OCI-LY1 (cell line): ENCODE results near the gene VIPR2.

Source experiments
- H2AFZ ChIP-seq: fragments of 200-600 bp; sonication (generic), shearing (Covaris generic); 2 replicates; pipeline ENCODE4 v1.6.0; 2014; ENCODE audit warnings: antibody characterized with exemption, mild to moderate bottlenecking, low read length
- H3F3A ChIP-seq: fragments of 200-600 bp; sonication (generic), shearing (Covaris generic); 2 replicates; pipeline ENCODE4 v1.6.0; 2014; ENCODE audit warnings: mild to moderate bottlenecking, antibody characterized with exemption, low read length, moderate library complexity; ENCODE audit not compliant: insufficient read depth
- H3K27ac ChIP-seq: fragments of 200-600 bp; sonication (generic); 2 replicates; pipeline ENCODE4 v1.5.1; 2014; ENCODE audit warnings: low read length, mixed run types, mild to moderate bottlenecking, low read depth; ENCODE audit not compliant: poor library complexity, severe bottlenecking
- H3K27me3 ChIP-seq: fragments of 200-600 bp; sonication (generic); 2 replicates; pipeline ENCODE4 v1.6.0; 2014; ENCODE audit warnings: antibody characterized with exemption, mild to moderate bottlenecking, low read length, moderate library complexity; ENCODE audit not compliant: insufficient read depth
- H3K36me3 ChIP-seq: fragments of 200-600 bp; sonication (generic); 2 replicates; pipeline ENCODE4 v1.6.1; 2014; ENCODE audit warnings: mild to moderate bottlenecking, antibody characterized with exemption, low read length, moderate library complexity, mixed read lengths; ENCODE audit not compliant: insufficient read depth
- H3K4me1 ChIP-seq: fragments of 200-600 bp; sonication (generic); 2 replicates; pipeline ENCODE4 v1.5.1; 2014; ENCODE audit warnings: mild to moderate bottlenecking, low read length, moderate library complexity; ENCODE audit not compliant: insufficient read depth, severe bottlenecking
- H3K4me2 ChIP-seq: fragments of 200-600 bp; sonication (generic), shearing (Covaris generic); 2 replicates; pipeline ENCODE4 v1.6.1; 2014; ENCODE audit warnings: low read length
- H3K4me3 ChIP-seq: fragments of 200-600 bp; sonication (generic); 2 replicates; pipeline ENCODE4 v1.5.1; 2014; ENCODE audit warnings: low read length, low read depth, mild to moderate bottlenecking, mixed read lengths; ENCODE audit not compliant: poor library complexity, severe bottlenecking
- H3K79me2 ChIP-seq: fragments of 200-600 bp; shearing (Covaris generic); 2 replicates; pipeline ENCODE4 v1.6.1; 2016; ENCODE audit warnings: mixed run types, low read length, mixed read lengths; ENCODE audit not compliant: insufficient read depth
- H3K9ac ChIP-seq: fragments of 200-600 bp; sonication (generic), shearing (Covaris generic); 2 replicates; pipeline ENCODE4 v1.6.1; 2014; ENCODE audit warnings: mild to moderate bottlenecking, low read length, mixed read lengths
- H3K9me2 ChIP-seq: fragments of 200-600 bp; sonication (generic), shearing (Covaris generic); 2 replicates; pipeline ENCODE4 v1.6.1; 2014; ENCODE audit warnings: low read depth, mild to moderate bottlenecking, low read length, mixed read lengths
- H3K9me3 ChIP-seq: fragments of 200-600 bp; shearing (Covaris generic); 2 replicates; pipeline ENCODE4 v1.6.1; 2014; ENCODE audit warnings: low read length, mixed read lengths
- H4K20me1 ChIP-seq: fragments of 200-600 bp; sonication (generic), shearing (Covaris generic); 2 replicates; pipeline ENCODE4 v1.6.0; 2016; ENCODE audit warnings: mild to moderate bottlenecking, low read length; ENCODE audit not compliant: insufficient read depth
- EZH2 ChIP-seq: fragments of 200-600 bp; sonication (generic), shearing (Covaris generic); IDR thresholded peaks from 2 replicates; pipeline ENCODE4 v1.8.0; 2017; ENCODE audit warnings: borderline replicate concordance, mixed run types, mild to moderate bottlenecking, antibody characterized with exemption, low read length, moderate library complexity, mixed read lengths
- TF ChIP-seq, protein P1 (sequence below): fragments of 200-600 bp; sonication (generic), shearing (Covaris generic); IDR thresholded peaks from 2 replicates; pipeline ENCODE4 v1.5.1; 2017; ENCODE audit warnings: mild to moderate bottlenecking, antibody characterized with exemption, low read length, moderate library complexity, mixed read lengths

Gene VIPR2

DNA sequence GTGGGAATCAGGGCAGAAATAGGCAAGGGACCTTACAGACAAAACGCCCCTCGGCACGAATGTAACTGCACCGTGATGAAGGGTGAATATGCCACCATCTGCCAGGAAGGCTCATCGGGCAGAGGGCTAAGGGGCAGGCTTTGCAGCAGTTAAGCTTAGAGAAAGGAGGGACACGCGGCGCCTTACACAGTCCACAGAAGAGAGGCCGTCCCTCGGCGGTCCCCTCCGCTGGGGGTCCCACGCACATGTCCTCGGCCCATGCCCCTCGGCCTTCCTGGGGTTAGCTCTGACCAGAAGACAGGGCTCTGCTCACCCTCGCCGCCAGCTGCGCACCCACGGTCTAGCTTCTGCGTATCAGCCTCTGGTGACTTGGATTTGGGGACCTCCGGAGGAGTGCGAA, 147.2 kb downstream of the VIPR2 start:
- Histone ChIP-seq H3K4me1 (no peaks in the 10 kb centered on the region), H3K4me2 (no peak overlapping the region), H3K79me2 (no peaks in the 10 kb centered on the region), H3K9me3 (no peaks in the 10 kb centered on the region), H3K36me3 (no peaks in the 10 kb centered on the region), H3K9ac (no peak overlapping the region), H3K27me3 (no peaks in the 10 kb centered on the region), H3F3A (no peaks in the 10 kb centered on the region), H4K20me1 (no peaks in the 10 kb centered on the region), H3K4me3 (no peak overlapping the region), H2AFZ (no peak overlapping the region), H3K9me2 (no peaks in the 10 kb centered on the region), H3K27ac (no peak overlapping the region)
- TF ChIP-seq, protein P1, sequence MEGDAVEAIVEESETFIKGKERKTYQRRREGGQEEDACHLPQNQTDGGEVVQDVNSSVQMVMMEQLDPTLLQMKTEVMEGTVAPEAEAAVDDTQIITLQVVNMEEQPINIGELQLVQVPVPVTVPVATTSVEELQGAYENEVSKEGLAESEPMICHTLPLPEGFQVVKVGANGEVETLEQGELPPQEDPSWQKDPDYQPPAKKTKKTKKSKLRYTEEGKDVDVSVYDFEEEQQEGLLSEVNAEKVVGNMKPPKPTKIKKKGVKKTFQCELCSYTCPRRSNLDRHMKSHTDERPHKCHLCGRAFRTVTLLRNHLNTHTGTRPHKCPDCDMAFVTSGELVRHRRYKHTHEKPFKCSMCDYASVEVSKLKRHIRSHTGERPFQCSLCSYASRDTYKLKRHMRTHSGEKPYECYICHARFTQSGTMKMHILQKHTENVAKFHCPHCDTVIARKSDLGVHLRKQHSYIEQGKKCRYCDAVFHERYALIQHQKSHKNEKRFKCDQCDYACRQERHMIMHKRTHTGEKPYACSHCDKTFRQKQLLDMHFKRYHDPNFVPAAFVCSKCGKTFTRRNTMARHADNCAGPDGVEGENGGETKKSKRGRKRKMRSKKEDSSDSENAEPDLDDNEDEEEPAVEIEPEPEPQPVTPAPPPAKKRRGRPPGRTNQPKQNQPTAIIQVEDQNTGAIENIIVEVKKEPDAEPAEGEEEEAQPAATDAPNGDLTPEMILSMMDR = no peak
- TF ChIP-seq EZH2 = no peak

DNA sequence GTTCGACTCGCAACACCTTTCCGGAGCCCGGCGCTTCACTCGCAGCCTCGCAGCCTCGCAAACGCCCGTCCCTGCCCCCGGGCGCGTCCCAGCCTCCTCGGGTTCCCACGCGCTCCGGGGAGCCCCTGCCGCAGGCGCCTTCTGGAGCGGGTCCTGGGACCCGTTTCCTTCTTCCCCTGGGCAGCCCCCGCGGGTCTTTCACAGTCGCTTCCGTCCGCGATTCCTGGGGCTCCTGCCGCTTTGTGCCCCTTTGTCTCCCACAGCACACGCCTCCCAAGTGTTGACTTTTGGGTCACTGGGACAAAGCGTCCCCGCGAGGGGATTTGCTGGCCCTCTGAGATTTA, 147.6 kb downstream of the VIPR2 start:
- Histone ChIP-seq H3K36me3 (no peaks in the 10 kb centered on the region), H3K9me3 (no peaks in the 10 kb centered on the region), H3F3A (no peaks in the 10 kb centered on the region), H3K4me2 (no peak overlapping the region), H3K27me3 (no peaks in the 10 kb centered on the region), H2AFZ (no peak overlapping the region), H3K9ac (no peak overlapping the region), H4K20me1 (no peaks in the 10 kb centered on the region), H3K79me2 (no peaks in the 10 kb centered on the region), H3K9me2 (no peaks in the 10 kb centered on the region), H3K27ac (no peak overlapping the region), H3K4me1 (no peaks in the 10 kb centered on the region), H3K4me3 (no peak overlapping the region)
- no peak for TF ChIP-seq EZH2
- TF ChIP-seq, protein P1 = no peak

DNA sequence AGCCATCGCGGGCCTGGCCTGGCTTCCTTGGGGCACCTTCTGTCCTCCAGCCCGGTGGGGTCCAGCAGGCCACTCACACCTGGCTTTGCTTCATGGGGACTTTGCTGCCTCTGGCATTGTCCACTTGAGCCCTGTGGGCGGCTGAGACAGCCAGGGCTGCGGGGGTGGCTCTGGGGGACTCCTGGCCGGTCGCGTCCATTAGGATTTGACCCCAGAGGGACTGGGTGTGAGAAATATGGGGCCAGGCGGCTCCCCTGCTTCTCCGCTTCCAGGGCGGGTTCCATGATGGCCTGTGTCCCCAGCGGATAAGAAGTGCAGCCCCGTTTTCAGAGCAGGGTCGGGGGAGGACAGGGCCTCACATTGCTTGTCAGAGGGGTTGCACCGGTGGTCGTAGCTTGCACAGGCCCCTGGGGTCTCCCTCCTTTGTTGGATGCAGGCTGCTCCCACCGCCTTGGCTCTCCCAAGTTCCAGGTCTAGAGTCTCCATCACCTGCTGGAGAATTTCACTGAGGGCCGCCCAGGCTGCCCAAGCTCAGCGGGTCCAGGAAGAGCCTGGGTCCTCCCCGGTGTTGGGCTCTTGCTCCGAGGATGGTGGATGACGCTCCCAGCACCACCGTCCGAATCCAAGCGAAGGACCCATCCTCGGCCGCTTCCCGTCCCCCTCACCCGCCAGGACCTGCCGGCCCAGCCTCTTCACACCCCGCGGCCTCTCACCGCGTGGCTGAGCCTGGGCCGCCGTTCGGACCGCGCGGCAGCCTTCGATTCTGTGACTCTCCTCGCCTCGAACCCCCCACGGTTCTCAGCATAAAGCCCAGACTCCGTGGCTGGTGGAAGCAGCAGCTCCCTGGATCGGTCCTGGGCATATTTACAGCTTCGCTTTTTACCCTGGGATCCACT, 148.2 kb downstream of the VIPR2 start:
- Histone ChIP-seq H3K9ac (no peak overlapping the region), H3K4me1 (no peaks in the 10 kb centered on the region), H3K79me2 (no peaks in the 10 kb centered on the region), H3K27me3 (no peaks in the 10 kb centered on the region), H3K4me2 (no peak overlapping the region), H3K27ac (no peak overlapping the region), H3K9me3 (no peaks in the 10 kb centered on the region), H3F3A (no peaks in the 10 kb centered on the region), H3K4me3 (no peak overlapping the region), H2AFZ (no peak overlapping the region), H4K20me1 (no peaks in the 10 kb centered on the region), H3K9me2 (no peaks in the 10 kb centered on the region), H3K36me3 (no peaks in the 10 kb centered on the region)
- TF ChIP-seq, protein P1 = no peak
- no peak for TF ChIP-seq EZH2
